ENCODE data around the gene CLEC14A. TPM values are rescaled to one million over a fixed set of nuclear protein-coding genes. Genes with fewer than 3 reads are reported as not detected.

CLEC14A gene
- total RNA-seq, 1 donor from 2014 or later, result 33.1 TPM

GRCh38 chr14:38205119-38205813 is 50.6 kb downstream of the CLEC14A start:
- TF ChIP-seq POLR2AphosphoS5 (IDR thresholded peaks at IDR 0.05; ENCODE audit: insufficient read depth in 1 of 2, low read depth in 1 of 2) (no peak), POLR2A (IDR thresholded peaks at IDR 0.05) (no peak), CTCF (IDR thresholded peaks at IDR 0.05) (no peak)
- intact Hi-C loops (cut with DNase I), result no loop called here
- peaks cover 21% of the 10 kb centered on the region for H3K4me1 ChIP-seq
- no peaks in the 10 kb centered on the region for H3K36me3 ChIP-seq
- H3K27ac ChIP-seq, result no peak overlapping the region
- H3K9me3 ChIP-seq, result no peaks in the 10 kb centered on the region
- H3K4me3 ChIP-seq, result no peak overlapping the region
- no peaks in the 10 kb centered on the region for H3K27me3 ChIP-seq
- no peak for DNase-seq (ENCODE audit: extremely low spot score in 2 of 2)

- H3K27me3 ChIP-seq, result no peaks in the 10 kb centered on the region
- TF ChIP-seq POLR2A (IDR thresholded peaks at IDR 0.05) (no peak), POLR2AphosphoS5 (IDR thresholded peaks at IDR 0.05; ENCODE audit: insufficient read depth in 1 of 2, low read depth in 1 of 2) (no peak), CTCF (IDR thresholded peaks at IDR 0.05) (no peak)
Observed at GRCh38 chr14:38204719-38205115, 51.2 kb downstream of the CLEC14A start.

More at GRCh38 chr14:38204719-38205115, 51.2 kb downstream of the CLEC14A start:
- intact Hi-C loops (cut with DNase I), result no loop called here
- peaks cover 16% of the 10 kb centered on the region for H3K4me1 ChIP-seq
- no peak overlapping the region for H3K27ac ChIP-seq
- no peaks in the 10 kb centered on the region for H3K9me3 ChIP-seq
- no peak for DNase-seq (ENCODE audit: extremely low spot score in 2 of 2)
- H3K36me3 ChIP-seq, result no peaks in the 10 kb centered on the region
- no peak overlapping the region for H3K4me3 ChIP-seq

Other genes starting within 250 kb of the CLEC14A start
- 1.2 TPM for gene SSTR1, start 48.2 kb downstream of the CLEC14A start, total RNA-seq

Measured in vagina (tissue), 2 donors.